NCI-H748 (cell line): ENCODE data around the gene PVALEF.
A peak's percentile ranks its signal among the peaks of the same experiment; 100 is the strongest.
"Not testable (repeated sequence)": the region's sequence is repeated elsewhere in the genome, so short reads cannot be mapped to it uniquely, and the experiment has no call there.

ENCODE experiments used
- DNase-seq: peaks from one replicate; lab custom pipeline; 2025; ENCODE audit not compliant: unreplicated experiment; lab: John Stamatoyannopoulos, UW

PVALEF gene

GRCh38 chr17:81212365-81212764 lies 47.1 kb downstream of the PVALEF start:
- no peak for DNase-seq

- no peak for DNase-seq
Observed at GRCh38 chr17:81213978-81214377, 48.7 kb downstream of the PVALEF start.

GRCh38 chr17:81217491-81217890 lies 52.2 kb downstream of the PVALEF start:
- no peak for DNase-seq

GRCh38 chr17:81218459-81218858 lies 53.2 kb downstream of the PVALEF start:
- no peak for DNase-seq

- DNase-seq, result no peak
Observed at GRCh38 chr17:81218991-81219390, 53.7 kb downstream of the PVALEF start.

GRCh38 chr17:81219476-81220180 lies 54.3 kb downstream of the PVALEF start:
- no peak for DNase-seq

- DNase-seq, result no peak
Observed at GRCh38 chr17:81221371-81221841, 56.1 kb downstream of the PVALEF start.

- DNase-seq, result peak; percentile 19
Observed at GRCh38 chr17:81221842-81222619, 56.7 kb downstream of the PVALEF start.

- no peak for DNase-seq
Observed at GRCh38 chr17:81222620-81222905, 57.3 kb downstream of the PVALEF start.

- DNase-seq, result peak; percentile 96
Observed at GRCh38 chr17:81222906-81223761, 57.8 kb downstream of the PVALEF start, which contains the start of gene CEP131. Gene CEP131, minus strand, starts transcription at chr17:81222965. Its CDS starts 2,909 bp downstream, at chr17:81220056.

GRCh38 chr17:81223762-81224130 lies 58.4 kb downstream of the PVALEF start:
- DNase-seq, result peak; percentile 63

GRCh38 chr17:81227630-81228029 lies 62.3 kb downstream of the PVALEF start:
- not testable (repeated sequence) for DNase-seq

GRCh38 chr17:81228420-81228819 lies 63.1 kb downstream of the PVALEF start:
- no peak for DNase-seq

GRCh38 chr17:81228834-81229665 lies 63.7 kb downstream of the PVALEF start:
- no peak for DNase-seq

GRCh38 chr17:81229666-81229920 lies 64.3 kb downstream of the PVALEF start:
- DNase-seq, result no peak

- DNase-seq, result no peak
Observed at GRCh38 chr17:81230043-81230820, 64.9 kb downstream of the PVALEF start.

GRCh38 chr17:81231121-81231645 lies 65.9 kb downstream of the PVALEF start:
- DNase-seq, result peak; percentile 18

- DNase-seq, result no peak
Observed at GRCh38 chr17:81231766-81232581, 66.7 kb downstream of the PVALEF start.
